Measurements from ENCODE around the gene SLC22A23. TPM values are rescaled to one million over a fixed set of nuclear protein-coding genes. Genes with fewer than 3 reads are reported as not detected.

The SLC22A23 gene
- total RNA-seq, 4 donors from 2014 or later, result 6.2 to 10.8 (median 7.8) TPM

DNA sequence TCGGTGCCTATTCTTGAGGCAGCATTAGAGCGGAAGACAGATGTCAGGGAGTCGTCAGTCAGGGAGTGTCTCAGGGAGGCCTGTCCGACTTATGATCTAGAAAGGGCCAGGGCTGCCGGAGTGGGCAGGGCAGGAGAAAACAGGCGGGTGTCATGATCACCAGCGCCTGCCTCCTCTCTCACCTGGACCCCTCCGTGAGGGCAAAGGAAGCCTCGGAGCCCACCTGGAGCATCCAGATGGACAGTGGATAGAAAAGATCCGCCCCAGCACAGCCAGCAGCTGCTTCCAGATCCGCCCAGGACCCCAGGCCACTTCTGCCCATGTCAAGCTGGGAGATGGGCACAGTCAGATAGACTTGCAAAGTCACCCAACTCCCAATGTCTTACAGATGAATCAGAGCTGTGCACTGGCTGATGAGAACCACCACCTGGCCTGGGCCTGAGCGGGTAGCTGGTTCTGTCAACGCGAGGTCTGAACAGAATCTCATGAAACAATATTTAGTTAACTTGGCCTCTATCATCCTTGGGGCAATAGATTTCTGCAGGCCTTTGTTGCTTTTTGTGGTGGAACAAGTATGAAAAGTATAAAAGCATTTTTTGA lies 175.9 kb downstream of the SLC22A23 start:
- Histone ChIP-seq H3K27ac (peak overlapping the region in 3 of 4 donors; percentile 63 to 70 (median 69)), H3K4me3 (no peak overlapping the region), H3K9me3 (no peaks in the 10 kb centered on the region), H3K4me1 (peaks cover 0 to 33% (median 16%) of the 10 kb centered on the region in 3 donors), H3K36me3 (peaks cover 0 to 40% of the 10 kb centered on the region in 2 donors), H3K27me3 (no peaks in the 10 kb centered on the region)
- no peak for ATAC-seq
- 87 to 90% methylated on average over 4 to 6 of the region's 14 CpGs for WGBS, 2 donors (ENCODE audit: low coverage in 1 of 2)
- TF ChIP-seq POLR2A (IDR thresholded peaks at IDR 0.05) (no peak), POLR2AphosphoS5 (IDR thresholded peaks at IDR 0.05) (no peak), CTCF (IDR thresholded peaks at IDR 0.05) (no peak), EP300 (IDR thresholded peaks at IDR 0.05) (no peak)

DNA sequence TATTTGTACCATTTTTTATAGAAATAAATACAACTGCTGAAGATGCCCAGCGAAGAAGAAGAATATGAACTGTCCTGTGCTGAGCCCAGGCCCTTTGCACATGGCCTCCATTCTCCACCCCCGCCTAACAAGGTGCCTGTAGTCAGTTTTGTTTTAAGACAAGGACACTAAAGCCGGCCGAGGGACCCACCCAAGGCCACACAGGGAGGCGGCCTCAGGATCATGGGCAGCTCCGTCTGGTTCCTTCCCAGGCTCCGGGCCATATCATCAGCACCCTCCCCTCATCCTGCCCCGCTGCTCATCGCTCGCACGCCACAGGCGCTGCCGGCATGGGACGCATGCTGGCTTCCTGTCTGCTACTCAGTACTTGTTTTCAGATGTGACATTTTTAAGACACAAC lies 176.8 kb downstream of the SLC22A23 start:
- peaks cover 0 to 36% of the 10 kb centered on the region in 2 donors for H3K36me3 ChIP-seq
- H3K9me3 ChIP-seq, result no peaks in the 10 kb centered on the region
- H3K27me3 ChIP-seq, result no peaks in the 10 kb centered on the region
- peak overlapping the region in 1 of 4 donors; percentile 1 for H3K27ac ChIP-seq
- H3K4me3 ChIP-seq, result no peak overlapping the region
- no peak for TF ChIP-seq CTCF (IDR thresholded peaks at IDR 0.05)
- TF ChIP-seq POLR2A (IDR thresholded peaks at IDR 0.05), result no peak
- TF ChIP-seq EP300 (IDR thresholded peaks at IDR 0.05), result no peak
- TF ChIP-seq POLR2AphosphoS5 (IDR thresholded peaks at IDR 0.05), result no peak
- 81 to 82% methylated on average over 12 to 14 of the region's 14 CpGs for WGBS, 2 donors (ENCODE audit: low coverage in 1 of 2)
- H3K4me1 ChIP-seq, result peaks cover 0 to 33% (median 16%) of the 10 kb centered on the region in 3 donors
- ATAC-seq, result no peak

GRCh38 chr6:3278691-3279090 lies 178.2 kb downstream of the SLC22A23 start:
- Histone ChIP-seq H3K27ac (no peak overlapping the region), H3K4me1 (peaks cover 0 to 33% (median 16%) of the 10 kb centered on the region in 3 donors), H3K27me3 (no peaks in the 10 kb centered on the region), H3K9me3 (no peaks in the 10 kb centered on the region), H3K4me3 (no peak overlapping the region), H3K36me3 (peaks cover 0 to 36% of the 10 kb centered on the region in 2 donors)
- no peak for ATAC-seq
- 80 to 100% methylated on average over 1 of the region's 4 CpGs for WGBS, 2 donors (ENCODE audit: low coverage in 1 of 2)
- TF ChIP-seq POLR2AphosphoS5 (IDR thresholded peaks at IDR 0.05), result no peak
- TF ChIP-seq POLR2A (IDR thresholded peaks at IDR 0.05), result no peak
- TF ChIP-seq CTCF (IDR thresholded peaks at IDR 0.05), result no peak
- TF ChIP-seq EP300 (IDR thresholded peaks at IDR 0.05), result no peak

DNA sequence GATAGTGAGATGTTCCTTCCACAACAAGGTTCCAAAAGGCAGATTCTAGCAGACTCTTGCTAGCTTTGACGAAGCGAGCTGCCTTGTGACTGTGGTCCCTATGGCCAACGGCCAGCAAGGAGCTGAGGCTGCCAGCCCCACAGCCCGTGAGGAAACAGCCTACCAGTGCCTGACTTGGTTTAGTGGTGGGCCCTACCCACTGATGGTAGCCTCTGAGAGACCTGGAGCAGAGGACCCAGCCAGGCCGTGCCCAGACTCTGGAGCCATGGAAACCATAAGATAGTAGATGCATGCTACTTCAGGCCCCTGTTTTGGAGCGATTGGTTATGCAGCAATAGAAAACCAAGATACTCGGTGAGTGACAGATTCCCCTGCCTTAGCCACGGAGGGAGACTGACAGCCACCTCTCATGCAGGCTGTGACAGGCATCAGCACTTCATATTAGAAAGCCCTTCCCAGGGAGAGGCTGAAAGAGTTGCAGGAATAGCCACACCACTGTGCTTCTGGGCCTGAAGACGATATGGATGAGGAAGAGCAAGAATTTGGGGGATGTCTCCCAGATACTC lies 178.9 kb downstream of the SLC22A23 start:
- TF ChIP-seq EP300 (IDR thresholded peaks at IDR 0.05) (no peak), POLR2A (IDR thresholded peaks at IDR 0.05) (no peak)
- WGBS, 2 donors (ENCODE audit: low coverage in 1 of 2), result 72% methylated on average over 4 of the region's 9 CpGs; no CpG with 5 or more reads in 1 of the 2 donors
- peaks cover 0 to 35% of the 10 kb centered on the region in 2 donors for H3K36me3 ChIP-seq
- H3K4me3 ChIP-seq, result no peak overlapping the region
- ATAC-seq, result no peak
- H3K4me1 ChIP-seq, result peaks cover 0 to 26% (median 16%) of the 10 kb centered on the region in 3 donors
- no peak overlapping the region for H3K27ac ChIP-seq
- H3K9me3 ChIP-seq, result no peaks in the 10 kb centered on the region
- no peaks in the 10 kb centered on the region for H3K27me3 ChIP-seq

- Histone ChIP-seq H3K4me3 (no peak overlapping the region), H3K9me3 (no peaks in the 10 kb centered on the region), H3K27ac (no peak overlapping the region), H3K36me3 (peaks cover 0 to 38% of the 10 kb centered on the region in 2 donors), H3K27me3 (no peaks in the 10 kb centered on the region), H3K4me1 (peaks cover 0 to 19% (median 9%) of the 10 kb centered on the region in 3 donors)
- TF ChIP-seq CTCF (IDR thresholded peaks at IDR 0.05), result no peak
- TF ChIP-seq EP300 (IDR thresholded peaks at IDR 0.05), result no peak
- no peak for TF ChIP-seq POLR2AphosphoS5 (IDR thresholded peaks at IDR 0.05)
- TF ChIP-seq POLR2A (IDR thresholded peaks at IDR 0.05), result no peak
- no peak for ATAC-seq
- WGBS, 2 donors (ENCODE audit: low coverage in 1 of 2), result 50 to 77% methylated on average over 4 to 6 of the region's 12 CpGs
These were observed 179.6 kb downstream of the SLC22A23 start for GRCh38 chr6:3277251-3277650.

Measured in gastroesophageal sphincter (tissue), 4 donors.